SU-DHL-6 (cell line): ENCODE results near the gene ABCB11.

Experiments
- H2AFZ ChIP-seq: fragments of 200-600 bp; sonication (generic); 2 replicates; pipeline ENCODE4 v1.6.1; 2014; ENCODE audit warnings: low read depth, mild to moderate bottlenecking, moderate library complexity, mixed read lengths, antibody characterized with exemption, low read length; ENCODE audit not compliant: severe bottlenecking
- H3F3A ChIP-seq: fragments of 200-600 bp; shearing (Covaris generic); 2 replicates; pipeline ENCODE4 v1.6.0; 2016; ENCODE audit warnings: antibody characterized with exemption, mild to moderate bottlenecking; ENCODE audit not compliant: insufficient read depth
- H3K27ac ChIP-seq: fragments of 200-600 bp; sonication (generic); 2 replicates; pipeline ENCODE4 v1.5.1; 2016; ENCODE audit warnings: low read depth, mild to moderate bottlenecking, low read length, moderate library complexity, mixed read lengths
- H3K27me3 ChIP-seq: fragments of 200-600 bp; sonication (generic), shearing (Covaris generic); 2 replicates; pipeline ENCODE4 v1.6.0; 2014; ENCODE audit warnings: mild to moderate bottlenecking, low read length
- H3K36me3 ChIP-seq: fragments of 200-600 bp; sonication (generic); 2 replicates; pipeline ENCODE4 v1.6.1; 2014; ENCODE audit warnings: mild to moderate bottlenecking, low read length, mixed read lengths
- H3K4me2 ChIP-seq: fragments of 300-600, 200-600 bp; shearing (Covaris generic), sonication (generic); 2 replicates; pipeline ENCODE4 v1.6.0; 2014; ENCODE audit warnings: low read length, low read depth, mild to moderate bottlenecking; ENCODE audit not compliant: poor library complexity, severe bottlenecking
- H3K4me3 ChIP-seq: fragments of 200-600 bp; sonication (generic); 2 replicates; pipeline ENCODE4 v1.5.1; 2014; ENCODE audit warnings: antibody characterized with exemption, low read length, mild to moderate bottlenecking, mixed read lengths; ENCODE audit not compliant: insufficient read depth, poor library complexity, severe bottlenecking
- H3K79me2 ChIP-seq: fragments of 200-600 bp; sonication (generic); 2 replicates; pipeline ENCODE4 v1.6.1; 2014; ENCODE audit warnings: mild to moderate bottlenecking, low read length, moderate library complexity; ENCODE audit not compliant: insufficient read depth
- H3K9ac ChIP-seq: fragments of 200-600 bp; sonication (generic); 2 replicates; pipeline ENCODE4 v1.7.0; 2014; ENCODE audit warnings: mild to moderate bottlenecking, low read length
- H3K9me2 ChIP-seq: fragments of 200-600 bp; sonication (generic); replicated peaks from 2 replicates; pipeline ENCODE4 v1.6.1; 2014; ENCODE audit warnings: low read length; ENCODE audit not compliant: insufficient read depth
- H3K9me3 ChIP-seq: fragments of 200-600 bp; sonication (generic); 2 replicates; pipeline ENCODE4 v1.6.1; 2014; ENCODE audit warnings: low read length, mixed read lengths; ENCODE audit not compliant: insufficient read depth
- H4K20me1 ChIP-seq: fragments of 200-600 bp; sonication (generic); 2 replicates; pipeline ENCODE4 v1.6.1; 2014; ENCODE audit warnings: low read depth, mild to moderate bottlenecking, antibody characterized with exemption, low read length, moderate library complexity, mixed read lengths
- EZH2phosphoT487 ChIP-seq: fragments of 200-600 bp; sonication (generic), shearing (Covaris generic); conservative IDR thresholded peaks from 2 replicates; pipeline ENCODE4 v1.6.1; 2018; ENCODE audit warnings: mild to moderate bottlenecking, antibody characterized with exemption, low read length, moderate library complexity, mixed read lengths
- TF ChIP-seq, protein P1 (sequence below): fragments of 200-600 bp; sonication (generic); IDR thresholded peaks from one replicate; pipeline ENCODE4 v1.5.1; 2017; ENCODE audit warnings: antibody characterized with exemption, mild to moderate bottlenecking, low read length, moderate library complexity; ENCODE audit not compliant: insufficient read depth, poor library complexity, severe bottlenecking

The ABCB11 gene

GRCh38 chr2:168952424-168952823 lies 78.7 kb downstream of the ABCB11 start:
- Histone ChIP-seq H4K20me1 (no peaks in the 10 kb centered on the region), H3K9ac (no peak overlapping the region), H3K27me3 (no peaks in the 10 kb centered on the region), H2AFZ (no peak overlapping the region), H3K27ac (no peak overlapping the region), H3K4me3 (no peak overlapping the region), H3K4me2 (no peak overlapping the region), H3K9me3 (no peaks in the 10 kb centered on the region), H3K79me2 (no peaks in the 10 kb centered on the region), H3K9me2 (no peaks in the 10 kb centered on the region), H3K36me3 (no peaks in the 10 kb centered on the region), H3F3A (no peaks in the 10 kb centered on the region)
- TF ChIP-seq, protein P1, sequence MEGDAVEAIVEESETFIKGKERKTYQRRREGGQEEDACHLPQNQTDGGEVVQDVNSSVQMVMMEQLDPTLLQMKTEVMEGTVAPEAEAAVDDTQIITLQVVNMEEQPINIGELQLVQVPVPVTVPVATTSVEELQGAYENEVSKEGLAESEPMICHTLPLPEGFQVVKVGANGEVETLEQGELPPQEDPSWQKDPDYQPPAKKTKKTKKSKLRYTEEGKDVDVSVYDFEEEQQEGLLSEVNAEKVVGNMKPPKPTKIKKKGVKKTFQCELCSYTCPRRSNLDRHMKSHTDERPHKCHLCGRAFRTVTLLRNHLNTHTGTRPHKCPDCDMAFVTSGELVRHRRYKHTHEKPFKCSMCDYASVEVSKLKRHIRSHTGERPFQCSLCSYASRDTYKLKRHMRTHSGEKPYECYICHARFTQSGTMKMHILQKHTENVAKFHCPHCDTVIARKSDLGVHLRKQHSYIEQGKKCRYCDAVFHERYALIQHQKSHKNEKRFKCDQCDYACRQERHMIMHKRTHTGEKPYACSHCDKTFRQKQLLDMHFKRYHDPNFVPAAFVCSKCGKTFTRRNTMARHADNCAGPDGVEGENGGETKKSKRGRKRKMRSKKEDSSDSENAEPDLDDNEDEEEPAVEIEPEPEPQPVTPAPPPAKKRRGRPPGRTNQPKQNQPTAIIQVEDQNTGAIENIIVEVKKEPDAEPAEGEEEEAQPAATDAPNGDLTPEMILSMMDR, result no peak
- TF ChIP-seq EZH2phosphoT487, result no peak

DNA sequence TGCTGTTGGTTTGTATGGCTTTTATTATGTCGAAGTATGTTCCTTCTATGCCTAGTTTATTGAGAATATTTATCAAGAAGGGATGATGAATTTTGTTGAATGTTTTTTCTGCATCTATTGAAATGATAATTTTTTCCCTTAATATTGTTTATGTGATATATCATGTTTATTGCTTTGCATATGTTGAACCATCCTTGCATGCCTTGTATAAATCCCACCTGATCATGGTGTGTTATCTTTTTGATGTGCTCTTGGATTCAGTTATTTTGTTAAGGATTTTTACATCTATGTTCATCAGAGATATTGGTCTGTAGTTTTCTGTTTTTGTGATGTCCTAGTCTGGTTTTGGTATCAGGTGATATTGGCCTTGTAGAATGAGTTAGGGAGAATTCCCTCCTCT lies 79.3 kb downstream of the ABCB11 start:
- Histone ChIP-seq H3K79me2 (no peaks in the 10 kb centered on the region), H4K20me1 (no peaks in the 10 kb centered on the region), H3F3A (no peaks in the 10 kb centered on the region), H3K4me2 (no peak overlapping the region), H3K27ac (no peak overlapping the region), H2AFZ (no peak overlapping the region), H3K9me2 (no peaks in the 10 kb centered on the region), H3K9me3 (no peaks in the 10 kb centered on the region), H3K36me3 (no peaks in the 10 kb centered on the region), H3K27me3 (no peaks in the 10 kb centered on the region), H3K9ac (no peak overlapping the region), H3K4me3 (no peak overlapping the region)
- TF ChIP-seq, protein P1, result no peak
- TF ChIP-seq EZH2phosphoT487, result no peak

DNA sequence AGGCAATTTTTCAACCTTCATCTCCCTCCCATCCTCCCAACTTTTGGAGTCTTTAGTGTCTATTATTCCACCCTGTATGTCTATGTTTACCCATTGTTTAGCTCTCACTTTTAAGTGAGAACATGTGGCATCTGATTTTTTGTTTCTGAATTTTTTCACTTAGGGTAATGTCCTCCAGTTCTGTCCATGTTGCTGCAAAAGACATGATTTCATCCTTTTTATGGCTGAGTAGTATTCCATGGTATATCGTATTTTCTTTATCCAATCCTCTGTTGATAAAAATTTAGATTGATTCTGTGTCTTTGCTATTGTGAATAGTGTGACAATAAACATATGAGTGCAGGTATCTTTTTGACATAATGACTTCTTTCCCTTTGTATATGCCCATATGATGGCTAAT lies 81.8 kb downstream of the ABCB11 start:
- H3K9ac ChIP-seq, result no peak overlapping the region
- H3F3A ChIP-seq, result no peaks in the 10 kb centered on the region
- H3K9me2 ChIP-seq, result no peaks in the 10 kb centered on the region
- H3K79me2 ChIP-seq, result no peaks in the 10 kb centered on the region
- H3K4me3 ChIP-seq, result no peak overlapping the region
- no peak overlapping the region for H3K27ac ChIP-seq
- no peaks in the 10 kb centered on the region for H3K36me3 ChIP-seq
- H3K9me3 ChIP-seq, result no peaks in the 10 kb centered on the region
- no peaks in the 10 kb centered on the region for H3K27me3 ChIP-seq
- no peaks in the 10 kb centered on the region for H4K20me1 ChIP-seq
- TF ChIP-seq EZH2phosphoT487, result no peak
- TF ChIP-seq, protein P1, result no peak
- no peak overlapping the region for H2AFZ ChIP-seq
- no peak overlapping the region for H3K4me2 ChIP-seq
